Effector memory CD4-positive, alpha-beta T cell (primary cell): ENCODE data around the gene CORO2A.

Experiments
- DNase-seq, 3 donors: peaks; one replicate each; pipeline ENCODE4 v3.0.0-alpha.2; 2020
- H3K27ac ChIP-seq: 2 replicates; pipeline ENCODE4 v1.7.0; 2013; ENCODE audit warnings: mild to moderate bottlenecking, low read length, moderate library complexity; ENCODE audit not compliant: insufficient read depth, poor library complexity, severe bottlenecking
- H3K27me3 ChIP-seq: replicated peaks from 2 replicates; pipeline ENCODE4 v1.7.0; 2013; ENCODE audit warnings: mild to moderate bottlenecking, low read length; ENCODE audit not compliant: insufficient read depth, control insufficient read depth, poor library complexity, severe bottlenecking
- H3K36me3 ChIP-seq: 2 replicates; pipeline ENCODE4 v1.7.0; 2013; ENCODE audit warnings: mild to moderate bottlenecking, low read length, moderate library complexity; ENCODE audit not compliant: control insufficient read depth, insufficient read depth
- H3K4me1 ChIP-seq: 2 replicates; pipeline ENCODE4 v1.7.0; 2013; ENCODE audit warnings: low read length, mild to moderate bottlenecking; ENCODE audit not compliant: control insufficient read depth, insufficient read depth, poor library complexity, severe bottlenecking
- H3K4me3 ChIP-seq: 2 replicates; pipeline ENCODE4 v1.7.0; 2013; ENCODE audit warnings: low read length, low read depth, mild to moderate bottlenecking; ENCODE audit not compliant: insufficient read depth, poor library complexity, severe bottlenecking
- H3K9me3 ChIP-seq: 2 replicates; pipeline ENCODE4 v1.7.0; 2013; ENCODE audit warnings: mild to moderate bottlenecking, low read length, moderate library complexity; ENCODE audit not compliant: control insufficient read depth

CORO2A gene

DNA sequence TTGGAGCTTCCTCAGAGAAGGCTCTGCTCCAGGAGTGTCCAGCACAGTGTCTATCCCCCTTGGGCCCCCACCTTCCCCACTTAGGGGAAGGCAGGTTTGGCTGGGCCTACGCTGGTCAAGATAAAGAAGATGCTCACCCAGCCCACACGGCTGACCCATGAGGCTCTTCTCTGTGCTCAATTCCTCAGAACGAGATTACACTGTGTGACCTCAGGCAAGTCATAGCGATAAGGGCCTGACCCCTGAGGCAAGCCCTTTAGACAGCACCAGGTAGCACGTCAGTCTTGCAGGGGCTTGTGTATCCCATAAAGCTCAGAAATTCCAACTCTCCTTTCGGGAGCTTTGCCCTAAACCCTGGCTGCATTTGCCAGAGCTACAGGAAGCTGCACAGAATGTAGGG, 32.6 kb downstream of the CORO2A start:
- Histone ChIP-seq H3K9me3 (no peaks in the 10 kb centered on the region), H3K36me3 (peaks cover 9% of the 10 kb centered on the region), H3K27ac (no peak overlapping the region), H3K4me3 (no peak overlapping the region), H3K4me1 (no peaks in the 10 kb centered on the region), H3K27me3 (no peaks in the 10 kb centered on the region)
- no peak for DNase-seq

DNA sequence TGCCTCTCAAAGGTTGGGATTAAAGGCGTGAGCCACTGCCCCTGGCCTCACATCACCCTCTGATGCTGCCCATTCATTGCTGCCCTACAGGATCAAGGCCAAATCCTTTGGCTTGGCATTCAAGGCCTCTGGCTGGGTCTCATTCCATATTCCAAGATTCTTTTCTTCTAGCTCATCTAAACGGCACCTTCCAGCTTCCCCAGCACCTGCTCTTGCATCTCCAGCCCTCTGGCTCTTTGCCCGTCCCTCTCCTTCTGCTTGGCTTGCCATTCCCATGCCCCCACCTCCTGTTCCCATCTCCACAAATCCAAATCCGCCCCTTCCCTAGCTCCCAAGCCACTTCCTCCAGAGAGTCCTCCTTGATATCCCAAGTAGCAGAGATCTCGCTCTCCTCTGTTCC, 33.1 kb downstream of the CORO2A start:
- H3K4me3 ChIP-seq: no peak overlapping the region
- no peak overlapping the region for H3K27ac ChIP-seq
- no peaks in the 10 kb centered on the region for H3K27me3 ChIP-seq
- DNase-seq: no peak
- H3K36me3 ChIP-seq: peaks cover 9% of the 10 kb centered on the region
- H3K9me3 ChIP-seq: no peaks in the 10 kb centered on the region
- H3K4me1 ChIP-seq: no peaks in the 10 kb centered on the region

DNA sequence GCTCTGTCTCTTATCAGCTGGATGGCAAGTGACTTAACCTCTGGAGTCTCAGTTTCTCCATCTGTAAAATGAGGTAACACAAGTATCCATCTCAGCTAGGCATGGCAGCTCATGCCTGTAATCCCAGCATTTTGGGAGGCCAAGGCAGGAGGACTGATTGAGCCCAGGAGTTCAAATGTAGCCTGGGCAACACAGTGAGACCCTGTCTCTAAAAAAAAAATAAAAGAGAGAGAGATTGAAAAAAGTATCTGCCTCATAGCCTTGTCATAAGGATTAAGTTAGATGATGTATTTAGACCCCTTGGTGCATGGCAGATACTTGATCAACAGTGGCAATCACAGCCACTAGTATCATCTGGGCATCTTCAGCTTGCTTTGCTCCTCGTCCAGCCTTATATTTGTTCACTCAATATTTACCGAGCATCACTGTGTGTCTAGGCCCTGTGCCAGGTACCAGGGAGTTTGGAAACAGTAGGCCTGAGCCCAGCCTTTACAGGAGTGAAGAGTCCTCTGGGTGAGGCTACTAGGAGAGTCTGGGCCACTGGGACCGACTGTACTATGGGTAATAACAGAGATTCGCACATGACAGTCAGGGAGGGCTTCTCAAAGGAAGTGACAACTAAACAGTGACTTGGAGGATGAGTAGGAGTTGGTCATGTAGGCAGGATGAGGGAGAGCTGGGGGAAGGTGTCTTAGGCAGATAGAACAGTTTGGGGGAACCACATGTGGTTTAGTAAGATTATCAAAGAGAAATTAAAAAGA, 34.2 kb downstream of the CORO2A start:
- no peak for DNase-seq
- Histone ChIP-seq H3K9me3 (no peaks in the 10 kb centered on the region), H3K4me3 (no peak overlapping the region), H3K27ac (no peak overlapping the region), H3K36me3 (peaks cover 9% of the 10 kb centered on the region), H3K4me1 (no peaks in the 10 kb centered on the region), H3K27me3 (no peaks in the 10 kb centered on the region)

DNA sequence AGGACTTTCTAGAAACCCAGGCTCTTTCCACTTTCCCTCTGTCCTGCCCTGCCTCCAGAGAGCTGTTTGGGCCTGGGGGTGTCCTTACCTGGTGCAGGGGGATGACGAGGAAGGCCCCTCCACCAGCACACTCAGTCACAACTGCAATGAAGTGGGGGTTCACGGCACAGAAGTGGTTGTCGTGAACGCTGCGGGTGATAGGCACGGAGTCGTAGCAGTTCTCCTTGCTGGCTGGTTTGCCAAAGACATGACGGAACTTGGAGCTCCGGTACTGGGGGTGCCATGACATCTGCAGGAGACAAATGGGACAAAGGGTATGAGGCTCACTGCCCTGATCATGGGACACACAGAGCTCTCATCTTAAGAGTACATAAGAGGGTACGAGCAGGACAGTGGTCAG, 35.1 kb downstream of the CORO2A start:
- no peaks in the 10 kb centered on the region for H3K9me3 ChIP-seq
- H3K27ac ChIP-seq: no peak overlapping the region
- H3K36me3 ChIP-seq: peaks cover 9% of the 10 kb centered on the region
- no peaks in the 10 kb centered on the region for H3K27me3 ChIP-seq
- no peaks in the 10 kb centered on the region for H3K4me1 ChIP-seq
- DNase-seq: no peak
- no peak overlapping the region for H3K4me3 ChIP-seq

DNA sequence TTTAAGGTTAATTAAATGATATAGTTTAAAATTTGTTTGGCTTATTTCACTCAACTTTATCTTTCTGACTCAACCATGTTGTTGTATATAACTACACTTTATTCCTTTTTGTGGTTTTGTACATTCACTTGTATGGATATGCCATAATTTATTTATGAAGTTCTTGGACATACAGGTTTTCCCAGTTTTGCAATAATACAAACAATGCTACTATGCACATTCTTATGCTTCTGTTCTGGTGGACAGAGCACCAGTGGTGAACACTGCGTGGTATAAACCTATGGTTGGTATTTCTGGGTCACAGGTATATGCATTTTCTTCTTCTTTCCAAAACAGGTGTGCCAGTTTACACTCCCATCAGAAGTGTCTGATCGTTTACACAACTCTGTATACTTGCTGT, 37.8 kb downstream of the CORO2A start:
- no peaks in the 10 kb centered on the region for H3K27me3 ChIP-seq
- no peak for DNase-seq
- no peaks in the 10 kb centered on the region for H3K4me1 ChIP-seq
- no peaks in the 10 kb centered on the region for H3K9me3 ChIP-seq
- peaks cover 9% of the 10 kb centered on the region for H3K36me3 ChIP-seq
- H3K27ac ChIP-seq: no peak overlapping the region
- H3K4me3 ChIP-seq: no peak overlapping the region

DNA sequence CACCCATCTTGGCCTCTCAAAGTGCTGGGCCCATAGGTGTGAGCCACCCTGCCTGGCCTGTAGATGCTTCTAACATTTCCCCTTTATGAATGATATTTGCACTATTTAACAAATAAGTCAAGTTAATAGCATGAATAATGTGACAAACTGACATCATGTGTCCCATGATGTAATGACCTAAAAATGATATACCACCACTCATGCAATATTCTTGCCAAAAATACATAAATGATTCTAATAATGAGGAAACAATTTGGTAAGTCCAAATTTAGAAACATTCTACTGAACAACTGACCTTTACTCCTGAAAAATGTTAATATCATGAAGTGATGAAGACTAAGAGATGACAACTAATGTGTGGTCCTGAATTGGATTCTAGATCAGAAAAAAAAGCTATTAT, 39.9 kb downstream of the CORO2A start:
- Histone ChIP-seq H3K9me3 (no peaks in the 10 kb centered on the region), H3K27ac (no peak overlapping the region), H3K4me3 (no peak overlapping the region), H3K27me3 (no peaks in the 10 kb centered on the region), H3K36me3 (peaks cover 9% of the 10 kb centered on the region), H3K4me1 (no peaks in the 10 kb centered on the region)
- DNase-seq: no peak

DNA sequence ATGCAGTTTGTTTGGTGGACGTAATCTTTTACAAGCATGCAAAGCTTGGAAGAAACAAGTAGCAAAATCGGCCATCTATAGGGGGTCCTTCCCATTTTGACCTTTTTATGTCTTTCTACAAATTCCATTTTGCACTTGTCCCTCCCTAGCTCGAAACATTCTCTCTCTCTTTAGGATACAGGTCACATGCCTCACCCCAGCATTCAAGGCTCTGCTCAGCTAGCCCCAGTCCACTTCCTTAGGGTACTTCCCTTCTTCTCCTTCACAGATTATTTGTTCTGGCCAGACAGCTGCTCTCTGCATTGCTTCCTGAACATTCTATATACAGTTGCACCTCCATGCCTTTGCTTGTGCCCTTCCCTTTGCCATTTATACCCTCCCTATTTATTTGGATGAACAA, 41.7 kb downstream of the CORO2A start:
- no peak for DNase-seq
- H3K36me3 ChIP-seq: no peaks in the 10 kb centered on the region
- no peaks in the 10 kb centered on the region for H3K27me3 ChIP-seq
- H3K27ac ChIP-seq: no peak overlapping the region
- no peaks in the 10 kb centered on the region for H3K9me3 ChIP-seq
- H3K4me3 ChIP-seq: no peak overlapping the region
- H3K4me1 ChIP-seq: no peaks in the 10 kb centered on the region

DNA sequence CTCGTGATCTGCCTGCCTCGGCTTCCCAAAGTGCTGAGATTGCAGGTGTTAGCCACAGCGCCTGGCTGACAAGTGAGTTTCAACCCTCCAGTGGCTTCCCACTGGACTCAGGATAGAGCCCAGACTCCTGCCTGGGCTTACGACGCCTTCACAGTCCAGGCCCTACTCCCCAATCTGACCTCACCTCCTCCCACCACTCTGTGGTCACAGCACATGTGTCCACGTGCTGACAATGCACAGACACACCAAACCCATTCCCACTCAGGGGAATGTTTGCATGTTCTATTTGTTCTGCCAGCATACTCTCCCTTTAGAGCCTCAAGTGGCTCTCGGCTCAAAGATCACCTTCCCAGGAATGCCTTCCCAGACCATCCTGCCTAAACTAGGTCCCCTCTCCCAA, 42.3 kb downstream of the CORO2A start:
- H3K27ac ChIP-seq: no peak overlapping the region
- H3K4me1 ChIP-seq: no peaks in the 10 kb centered on the region
- no peak for DNase-seq
- H3K4me3 ChIP-seq: no peak overlapping the region
- H3K9me3 ChIP-seq: no peaks in the 10 kb centered on the region
- no peaks in the 10 kb centered on the region for H3K27me3 ChIP-seq
- no peaks in the 10 kb centered on the region for H3K36me3 ChIP-seq

DNA sequence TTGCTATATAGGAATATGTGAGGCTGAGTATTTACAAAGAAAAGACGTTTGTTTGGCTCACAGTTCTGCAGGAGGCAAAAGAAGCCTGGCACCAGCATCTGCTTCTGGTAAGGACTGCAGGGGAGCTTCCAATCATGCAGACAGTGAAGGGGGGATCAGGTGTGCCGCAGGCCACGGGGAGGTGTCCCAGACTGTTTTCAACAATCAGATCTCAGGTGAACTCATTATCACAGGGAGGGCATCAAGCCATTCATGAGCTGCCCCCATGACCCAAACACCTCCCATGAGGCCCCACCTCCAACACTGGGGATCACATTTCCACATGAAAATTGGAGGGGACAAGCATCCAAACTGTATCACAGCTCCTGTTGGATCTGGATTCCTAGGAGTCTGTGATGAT, 43.0 kb downstream of the CORO2A start:
- Histone ChIP-seq H3K27me3 (no peaks in the 10 kb centered on the region), H3K4me1 (no peaks in the 10 kb centered on the region), H3K27ac (no peak overlapping the region), H3K9me3 (no peaks in the 10 kb centered on the region), H3K36me3 (no peaks in the 10 kb centered on the region), H3K4me3 (no peak overlapping the region)
- no peak for DNase-seq

DNA sequence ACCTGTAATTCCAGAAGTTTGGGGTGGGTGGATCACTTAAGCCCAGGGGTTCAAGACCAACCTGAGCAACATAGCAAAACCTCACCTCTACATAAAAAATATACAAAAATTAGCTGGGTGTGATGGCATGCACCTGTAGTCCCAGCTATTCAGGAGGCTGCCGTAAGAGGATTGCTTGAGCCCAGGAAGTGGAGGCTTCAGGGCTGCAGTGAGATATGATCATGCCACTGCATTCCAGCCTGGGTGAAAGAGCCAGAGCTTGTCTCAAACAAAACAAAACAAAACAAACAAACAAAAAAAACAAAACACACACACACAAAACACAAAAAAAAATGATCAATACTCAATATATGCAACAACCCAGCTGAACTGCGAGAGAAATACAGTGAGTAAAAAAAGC, 44.0 kb downstream of the CORO2A start:
- no peak overlapping the region for H3K4me3 ChIP-seq
- no peaks in the 10 kb centered on the region for H3K9me3 ChIP-seq
- H3K4me1 ChIP-seq: no peaks in the 10 kb centered on the region
- no peak overlapping the region for H3K27ac ChIP-seq
- H3K27me3 ChIP-seq: no peaks in the 10 kb centered on the region
- DNase-seq: no peak
- no peaks in the 10 kb centered on the region for H3K36me3 ChIP-seq
